WTC11 (cell line): ENCODE measurements around the gene CFAP57. TPM values are rescaled to one million over a fixed set of nuclear protein-coding genes. Genes with fewer than 3 reads are reported as not detected.
A peak's percentile ranks its signal among the peaks of the same experiment; 100 is the strongest.

Experiments used
- ATAC-seq: fragments of 200-7000 bp; cut with Tn5 transposase; 2 replicates; pipeline ENCODE4 v1.10.0; 2021; ENCODE audit warnings: mild to moderate bottlenecking, moderate library complexity
- CTCF ChIA-PET: fragments of 300-600 bp; sonication (Branson Sonifier 250); formaldehyde crosslinking; loops from one replicate; lab custom pipeline; 2021; ENCODE audit warnings: antibody characterized with exemption; lab: Charles Lee
- POLR2A ChIA-PET: fragments of 350-600 bp; sonication (Branson Sonifier 250); formaldehyde crosslinking; loops from one replicate; lab custom pipeline; 2021; ENCODE audit warnings: antibody characterized with exemption; lab: Charles Lee
- DNase-seq: peaks from one replicate; pipeline ENCODE4 v3.0.0; 2021; ENCODE audit warnings: low spot score
- H3K27ac Mint-ChIP-seq: 2 replicates; pipeline ENCODE4 v1.8.0; 2021; ENCODE audit warnings: mixed read lengths
- H3K27me3 Mint-ChIP-seq: 2 replicates; pipeline ENCODE4 v1.8.0; 2021; ENCODE audit warnings: low read depth, mild to moderate bottlenecking, moderate library complexity, mixed read lengths
- H3K36me3 Mint-ChIP-seq: 2 replicates; pipeline ENCODE4 v1.8.0; 2021; ENCODE audit warnings: mixed read lengths
- H3K4me1 Mint-ChIP-seq: 2 replicates; pipeline ENCODE4 v1.8.0; 2022; ENCODE audit warnings: mixed read lengths
- H3K4me3 Mint-ChIP-seq: 2 replicates; pipeline ENCODE4 v1.8.0; 2021; ENCODE audit warnings: mild to moderate bottlenecking, moderate library complexity, mixed read lengths
- H3K9me3 Mint-ChIP-seq: 2 replicates; pipeline ENCODE4 v1.8.0; 2021; ENCODE audit warnings: mixed read lengths
- AFF4 ChIP-seq: sonication (generic); formaldehyde crosslinking; IDR thresholded peaks from 2 replicates; pipeline ENCODE4 v1.8.1; 2023; ENCODE audit warnings: mild to moderate bottlenecking, missing genetic modification reagents, borderline replicate concordance
- AR ChIP-seq: fragments of 250-450 bp; sonication (Bioruptor Pico); IDR thresholded peaks from 2 replicates; pipeline ENCODE4 v1.9.0; 2021; ENCODE audit warnings: mild to moderate bottlenecking
- ATF3 ChIP-seq: sonication (generic); formaldehyde crosslinking; conservative IDR thresholded peaks from 2 replicates; pipeline ENCODE4 v1.8.1; 2022; ENCODE audit warnings: mild to moderate bottlenecking, missing genetic modification reagents
- CREM ChIP-seq: sonication (generic); formaldehyde crosslinking; IDR thresholded peaks from 2 replicates; pipeline ENCODE4 v1.8.1; 2022; ENCODE audit warnings: mild to moderate bottlenecking, missing genetic modification reagents, moderate library complexity
- HMGA2 ChIP-seq: fragments of 250-450 bp; sonication (Bioruptor Pico); IDR thresholded peaks from 2 replicates; pipeline ENCODE4 v1.4.0; 2021; ENCODE audit warnings: mild to moderate bottlenecking, moderate library complexity
- MXD4 ChIP-seq: fragments of 250-450 bp; sonication (Bioruptor Pico); IDR thresholded peaks from 2 replicates; pipeline ENCODE4 v1.8.0; 2021; ENCODE audit warnings: mild to moderate bottlenecking, moderate library complexity, borderline replicate concordance
- NFYB ChIP-seq: sonication (generic); formaldehyde crosslinking; conservative IDR thresholded peaks from 2 replicates; pipeline ENCODE4 v1.8.0; 2022; ENCODE audit warnings: low read depth, missing genetic modification reagents
- NR3C1 ChIP-seq: sonication (generic); formaldehyde crosslinking; conservative IDR thresholded peaks from 2 replicates; pipeline ENCODE4 v1.8.1; 2023; ENCODE audit warnings: low read depth, mild to moderate bottlenecking, missing genetic modification reagents
- ZBTB43 ChIP-seq: sonication (generic); formaldehyde crosslinking; IDR thresholded peaks from 2 replicates; pipeline ENCODE4 v1.8.1; 2023; ENCODE audit warnings: mild to moderate bottlenecking, missing genetic modification reagents
- ZNF512 ChIP-seq: sonication (generic); formaldehyde crosslinking; IDR thresholded peaks from 2 replicates; pipeline ENCODE4 v1.8.1; 2022; ENCODE audit warnings: missing genetic modification reagents, borderline replicate concordance
- ZNF532 ChIP-seq: fragments of 250-450 bp; sonication (Bioruptor Pico); IDR thresholded peaks from 2 replicates; pipeline ENCODE4 v1.9.0; 2021; ENCODE audit warnings: mild to moderate bottlenecking, borderline replicate concordance
- total RNA-seq: library from RNA; stranded (reverse); gene quantifications from 3 replicates; pipeline ENCODE4 v1.2.3, GENCODE V29; 2021

Gene CFAP57
- total RNA-seq, 1 experiment from 2014 or later: 0.42 TPM

- TF ChIP-seq ZNF512 (CRISPR knock-in tag): no peak
- TF ChIP-seq ATF3 (CRISPR knock-in tag): no peak
- no peak for TF ChIP-seq NR3C1 (CRISPR knock-in tag)
Measured at GRCh38 chr1:43292216-43292615, 120.1 kb downstream of the CFAP57 start (continued).

- peaks cover 26% of the 10 kb centered on the region for H3K4me1 Mint-ChIP-seq
- H3K27ac Mint-ChIP-seq: no peak overlapping the region
- TF ChIP-seq NFYB (CRISPR knock-in tag) (no peak), ZBTB43 (CRISPR knock-in tag) (no peak), ZNF532 (no peak)
- ChIA-PET CTCF (interaction anchor here (0.8 to 1.0 kb wide), 2 partner anchors 66 kb away, joined by 4 to 6 read pairs; partner anchors contain the start of gene CDC20), POLR2A (no interaction called here)
- H3K9me3 Mint-ChIP-seq: no peaks in the 10 kb centered on the region
- ATAC-seq (no peak), DNase-seq (no peak)
- H3K27me3 Mint-ChIP-seq: no peaks in the 10 kb centered on the region
- H3K36me3 Mint-ChIP-seq: no peaks in the 10 kb centered on the region
- H3K4me3 Mint-ChIP-seq: no peak overlapping the region
Measured at GRCh38 chr1:43292679-43293078, 120.5 kb downstream of the CFAP57 start.

GRCh38 chr1:43293176-43293575 is 121.0 kb downstream of the CFAP57 start:
- Mint-ChIP-seq H3K4me1 (peaks cover 28% of the 10 kb centered on the region), H3K4me3 (no peak overlapping the region), H3K9me3 (no peaks in the 10 kb centered on the region), H3K36me3 (no peaks in the 10 kb centered on the region), H3K27me3 (no peaks in the 10 kb centered on the region), H3K27ac (peak overlapping the region; percentile 82; the same call in 1 of the 2 replicates)
- ChIA-PET CTCF (interaction anchor here (0.8 to 1.8 kb wide), 2 partner anchors 24 to 65 kb away, joined by 4 to 6 read pairs; partner anchors contain the start of gene CDC20), POLR2A (no interaction called here)
- ATAC-seq (no peak), DNase-seq (no peak)
- TF ChIP-seq CREM (CRISPR knock-in tag): no peak
- no peak for TF ChIP-seq HMGA2 (CRISPR knock-in tag)
- no peak for TF ChIP-seq AFF4 (CRISPR knock-in tag)
- no peak for TF ChIP-seq MXD4 (CRISPR knock-in tag)
- no peak for TF ChIP-seq AR
